ENCODE measurements around the gene EPN2.

GRCh38 chr17:19336938-19337711, 100.0 kb downstream of the EPN2 start:
- TF ChIP-seq CTCF (IDR thresholded peaks at IDR 0.05; ENCODE audit: low read depth, low read length, missing input control) (peak; percentile 43), RAD21 (IDR thresholded peaks at IDR 0.05) (peak in 1 of 2 donors; percentile 70), ZBTB33 (IDR thresholded peaks at IDR 0.05) (no peak), MAX (IDR thresholded peaks at IDR 0.05) (no peak), RXRA (IDR thresholded peaks at IDR 0.05) (peak; percentile 52 to 60), GABPA (IDR thresholded peaks at IDR 0.05 in 1 of 2, conservative IDR thresholded peaks at IDR 0.05 in 1 of 2) (no peak), JUND (IDR thresholded peaks at IDR 0.05) (no peak), REST (IDR thresholded peaks at IDR 0.05) (peak; percentile 58)

Data from liver (tissue), 3 donors.